NB4 (cell line): ENCODE data around the gene CEP76.

Experiments used
- CTCF ChIP-seq: IDR thresholded peaks from one replicate; pipeline ENCODE4 v1.5.1; 2012; ENCODE audit warnings: low read depth, low read length
- MAX ChIP-seq: IDR thresholded peaks from 2 replicates; pipeline ENCODE4 v1.6.1; 2011; ENCODE audit warnings: low read depth, low read length
- MYC ChIP-seq: IDR thresholded peaks from 2 replicates; pipeline ENCODE4 v1.6.1; 2011; ENCODE audit warnings: low read depth, low read length
- POLR2A ChIP-seq: IDR thresholded peaks from 2 replicates; pipeline ENCODE4 v1.6.1; 2011; ENCODE audit warnings: mild to moderate bottlenecking; ENCODE audit not compliant: insufficient read length; ENCODE audit errors: extremely low read depth

DNA sequence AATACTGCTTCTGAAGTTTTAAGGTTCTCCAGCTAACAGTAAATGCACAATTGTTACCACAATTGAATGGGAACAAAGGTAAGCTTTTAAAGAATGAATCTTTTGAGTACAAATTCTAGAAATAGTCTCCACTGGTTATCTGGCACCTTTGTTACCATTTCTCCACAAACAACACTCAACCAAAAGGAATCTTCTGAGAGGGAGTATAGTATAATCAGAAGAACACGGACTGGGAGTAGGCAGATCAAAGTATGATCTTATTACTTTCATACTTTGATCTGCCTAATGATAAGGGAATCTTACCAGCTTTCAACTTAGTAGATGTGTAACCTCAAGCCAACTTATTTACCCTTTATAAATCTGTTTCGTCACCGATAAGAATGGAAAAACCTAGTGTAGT is 1.4 kb downstream of the CEP76 start:
- TF ChIP-seq CTCF (no peak), MAX (no peak), POLR2A (no peak), MYC (no peak)
